ENCODE data around the gene CD44.

Gene CD44

DNA sequence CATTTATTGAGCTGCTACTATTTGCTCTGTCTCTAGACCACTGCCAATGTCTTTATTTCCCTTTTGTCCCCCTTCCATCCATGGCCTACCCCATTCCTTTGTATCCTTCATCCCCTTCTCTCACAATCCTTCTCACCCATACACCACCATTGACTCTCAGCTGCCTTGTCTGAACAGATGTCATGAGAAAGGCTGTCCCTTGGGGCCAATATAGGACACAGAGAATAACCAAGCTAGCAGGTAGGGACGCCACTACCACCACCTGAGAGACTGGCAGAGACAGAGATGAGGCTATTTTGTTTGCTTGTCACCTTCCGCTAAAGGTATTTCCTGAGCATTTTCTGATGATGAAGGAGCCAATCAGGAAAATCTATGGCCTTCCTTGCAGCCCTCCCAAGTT lies 138.9 kb downstream of the CD44 start:
- Histone ChIP-seq H3K9me3 (replicated peaks; ENCODE audit: low read length) (no peaks in the 10 kb centered on the region), H3K27me3 (ENCODE audit: control insufficient read depth, insufficient read depth, low read length) (peaks cover 5% of the 10 kb centered on the region), H3K9ac (ENCODE audit: low read depth, low read length) (no peak overlapping the region), H3K4me3 (ENCODE audit: low read length) (no peak overlapping the region), H3K36me3 (ENCODE audit: insufficient read depth, low read length) (no peaks in the 10 kb centered on the region), H3K4me1 (ENCODE audit: control insufficient read depth, insufficient read depth, low read length) (peaks cover 25% of the 10 kb centered on the region), H3K4me2 (ENCODE audit: low read length) (no peak overlapping the region)

- Histone ChIP-seq H3K9me3 (replicated peaks; ENCODE audit: low read length) (no peaks in the 10 kb centered on the region), H3K4me3 (ENCODE audit: low read length) (no peak overlapping the region), H3K4me2 (ENCODE audit: low read length) (no peak overlapping the region), H3K4me1 (ENCODE audit: control insufficient read depth, insufficient read depth, low read length) (peaks cover 19% of the 10 kb centered on the region), H3K36me3 (ENCODE audit: insufficient read depth, low read length) (no peaks in the 10 kb centered on the region), H3K9ac (ENCODE audit: low read depth, low read length) (no peak overlapping the region), H3K27me3 (ENCODE audit: control insufficient read depth, insufficient read depth, low read length) (no peaks in the 10 kb centered on the region)
Measured at GRCh38 chr11:35280727-35281126, 141.8 kb downstream of the CD44 start.

GRCh38 chr11:35281169-35281688 lies 142.3 kb downstream of the CD44 start:
- H3K4me1 ChIP-seq (ENCODE audit: control insufficient read depth, insufficient read depth, low read length): peaks cover 15% of the 10 kb centered on the region
- no peaks in the 10 kb centered on the region for H3K9me3 ChIP-seq (replicated peaks; ENCODE audit: low read length)
- no peak overlapping the region for H3K9ac ChIP-seq (ENCODE audit: low read depth, low read length)
- H3K4me2 ChIP-seq (ENCODE audit: low read length): no peak overlapping the region
- H3K27me3 ChIP-seq (ENCODE audit: control insufficient read depth, insufficient read depth, low read length): no peaks in the 10 kb centered on the region
- no peaks in the 10 kb centered on the region for H3K36me3 ChIP-seq (ENCODE audit: insufficient read depth, low read length)
- H3K4me3 ChIP-seq (ENCODE audit: low read length): no peak overlapping the region

Data from skeletal muscle satellite cell (primary cell).